ENCODE measurements around the gene TMEM63B. TPM values are rescaled to one million over a fixed set of nuclear protein-coding genes. Genes with fewer than 3 reads are reported as not detected.

TMEM63B gene
- total and polyA plus RNA-seq, 2 of the 8 experiments (the other 6 are each of a cell fraction or from before 2014, with no cell fraction given), result 61.1 to 96.8 TPM

- TF ChIP-seq KDM4A (IDR thresholded peaks at IDR 0.05; ENCODE audit: low read depth, low read length, severe bottlenecking), result no peak
Observed at GRCh38 chr6:44179648-44180047, 52.3 kb downstream of the TMEM63B start (continued).

Data from H1 (cell line).